ENCODE results near the gene TRAF4. TPM values are rescaled to one million over a fixed set of nuclear protein-coding genes. Genes with fewer than 3 reads are reported as not detected.

The TRAF4 gene
- total RNA-seq, 1 donor from 2014 or later = 3.5 TPM

DNA sequence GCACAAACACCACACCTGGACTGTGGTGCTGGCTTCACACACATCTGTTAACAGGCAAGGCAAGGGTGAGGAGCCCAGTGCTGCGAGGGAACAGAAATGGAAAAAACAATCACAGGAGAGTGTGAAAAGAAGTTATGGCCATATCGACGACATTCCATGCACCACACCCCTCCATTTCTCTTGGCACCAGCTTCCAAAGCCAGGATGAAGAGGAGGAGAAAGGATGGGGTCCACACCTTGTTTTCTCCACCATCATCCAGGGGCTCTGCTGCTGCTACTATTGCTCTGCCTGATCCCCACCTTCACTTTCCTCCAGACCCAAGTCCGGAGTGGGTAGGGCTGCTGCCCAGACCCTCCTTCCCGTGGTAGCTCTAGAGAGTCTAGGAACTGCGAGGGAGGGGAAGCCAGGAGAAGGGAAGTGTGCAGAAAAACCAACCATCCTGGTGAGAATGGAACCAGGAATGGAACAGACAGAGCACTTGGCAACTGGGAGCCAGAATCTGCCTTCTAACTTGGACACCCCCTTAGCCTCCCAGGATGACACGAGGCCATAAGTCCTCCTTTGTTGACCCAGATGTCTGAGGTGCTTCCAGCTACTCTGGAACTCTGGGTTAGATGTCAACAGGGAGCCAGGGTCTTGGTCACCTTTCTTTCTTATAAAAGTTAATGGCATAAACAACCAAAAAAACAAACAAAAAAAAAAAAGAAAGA, 31.0 kb upstream of the TRAF4 start:
- Histone ChIP-seq H3K27me3 (ENCODE audit: low read depth) (peaks cover 14% of the 10 kb centered on the region), H3K36me3 (peaks cover 18% of the 10 kb centered on the region), H3K4me3 (no peak overlapping the region), H3K27ac (replicated peaks) (peak overlapping the region; percentile 95), H3K9me3 (replicated peaks) (no peaks in the 10 kb centered on the region), H3K4me1 (peaks cover 47% of the 10 kb centered on the region)
- no peak for DNase-seq
- intact Hi-C loops (cut with micrococcal nuclease) = no loop called here
- TF ChIP-seq, protein P1, sequence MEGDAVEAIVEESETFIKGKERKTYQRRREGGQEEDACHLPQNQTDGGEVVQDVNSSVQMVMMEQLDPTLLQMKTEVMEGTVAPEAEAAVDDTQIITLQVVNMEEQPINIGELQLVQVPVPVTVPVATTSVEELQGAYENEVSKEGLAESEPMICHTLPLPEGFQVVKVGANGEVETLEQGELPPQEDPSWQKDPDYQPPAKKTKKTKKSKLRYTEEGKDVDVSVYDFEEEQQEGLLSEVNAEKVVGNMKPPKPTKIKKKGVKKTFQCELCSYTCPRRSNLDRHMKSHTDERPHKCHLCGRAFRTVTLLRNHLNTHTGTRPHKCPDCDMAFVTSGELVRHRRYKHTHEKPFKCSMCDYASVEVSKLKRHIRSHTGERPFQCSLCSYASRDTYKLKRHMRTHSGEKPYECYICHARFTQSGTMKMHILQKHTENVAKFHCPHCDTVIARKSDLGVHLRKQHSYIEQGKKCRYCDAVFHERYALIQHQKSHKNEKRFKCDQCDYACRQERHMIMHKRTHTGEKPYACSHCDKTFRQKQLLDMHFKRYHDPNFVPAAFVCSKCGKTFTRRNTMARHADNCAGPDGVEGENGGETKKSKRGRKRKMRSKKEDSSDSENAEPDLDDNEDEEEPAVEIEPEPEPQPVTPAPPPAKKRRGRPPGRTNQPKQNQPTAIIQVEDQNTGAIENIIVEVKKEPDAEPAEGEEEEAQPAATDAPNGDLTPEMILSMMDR (IDR thresholded peaks at IDR 0.05; ENCODE audit: borderline replicate concordance) = no peak

GRCh38 chr17:28714281-28714680, 29.5 kb upstream of the TRAF4 start:
- DNase-seq = no peak
- TF ChIP-seq, protein P1 (IDR thresholded peaks at IDR 0.05; ENCODE audit: borderline replicate concordance) = no peak
- no peak overlapping the region for H3K27ac ChIP-seq (replicated peaks)

GRCh38 chr17:28715217-28715616, 28.6 kb upstream of the TRAF4 start:
- Histone ChIP-seq H3K4me3 (no peak overlapping the region), H3K27me3 (ENCODE audit: low read depth) (peaks cover 19% of the 10 kb centered on the region), H3K9me3 (replicated peaks) (no peaks in the 10 kb centered on the region), H3K27ac (replicated peaks) (no peak overlapping the region), H3K36me3 (peaks cover 18% of the 10 kb centered on the region), H3K4me1 (peaks cover 60% of the 10 kb centered on the region)
- TF ChIP-seq, protein P1 (IDR thresholded peaks at IDR 0.05; ENCODE audit: borderline replicate concordance) = no peak
- intact Hi-C loops (cut with micrococcal nuclease) = no loop called here
- no peak for DNase-seq

More at GRCh38 chr17:28714281-28714680, 29.5 kb upstream of the TRAF4 start:
- Histone ChIP-seq H3K9me3 (replicated peaks) (no peaks in the 10 kb centered on the region), H3K27me3 (ENCODE audit: low read depth) (peaks cover 19% of the 10 kb centered on the region), H3K4me3 (no peak overlapping the region), H3K36me3 (peaks cover 18% of the 10 kb centered on the region), H3K4me1 (peaks cover 61% of the 10 kb centered on the region)
- intact Hi-C loops (cut with micrococcal nuclease) = no loop called here

GRCh38 chr17:28716740-28717577, 26.9 kb upstream of the TRAF4 start:
- Histone ChIP-seq H3K4me1 (peaks cover 66% of the 10 kb centered on the region), H3K4me3 (peak overlapping the region; percentile 82), H3K36me3 (peaks cover 30% of the 10 kb centered on the region), H3K27me3 (ENCODE audit: low read depth) (peaks cover 19% of the 10 kb centered on the region), H3K27ac (replicated peaks) (peak overlapping the region; percentile 86), H3K9me3 (replicated peaks) (no peaks in the 10 kb centered on the region)
- peak; percentile 34 for DNase-seq
- TF ChIP-seq, protein P1 (IDR thresholded peaks at IDR 0.05; ENCODE audit: borderline replicate concordance) = no peak
- intact Hi-C loops (cut with micrococcal nuclease) = no loop called here

DNA sequence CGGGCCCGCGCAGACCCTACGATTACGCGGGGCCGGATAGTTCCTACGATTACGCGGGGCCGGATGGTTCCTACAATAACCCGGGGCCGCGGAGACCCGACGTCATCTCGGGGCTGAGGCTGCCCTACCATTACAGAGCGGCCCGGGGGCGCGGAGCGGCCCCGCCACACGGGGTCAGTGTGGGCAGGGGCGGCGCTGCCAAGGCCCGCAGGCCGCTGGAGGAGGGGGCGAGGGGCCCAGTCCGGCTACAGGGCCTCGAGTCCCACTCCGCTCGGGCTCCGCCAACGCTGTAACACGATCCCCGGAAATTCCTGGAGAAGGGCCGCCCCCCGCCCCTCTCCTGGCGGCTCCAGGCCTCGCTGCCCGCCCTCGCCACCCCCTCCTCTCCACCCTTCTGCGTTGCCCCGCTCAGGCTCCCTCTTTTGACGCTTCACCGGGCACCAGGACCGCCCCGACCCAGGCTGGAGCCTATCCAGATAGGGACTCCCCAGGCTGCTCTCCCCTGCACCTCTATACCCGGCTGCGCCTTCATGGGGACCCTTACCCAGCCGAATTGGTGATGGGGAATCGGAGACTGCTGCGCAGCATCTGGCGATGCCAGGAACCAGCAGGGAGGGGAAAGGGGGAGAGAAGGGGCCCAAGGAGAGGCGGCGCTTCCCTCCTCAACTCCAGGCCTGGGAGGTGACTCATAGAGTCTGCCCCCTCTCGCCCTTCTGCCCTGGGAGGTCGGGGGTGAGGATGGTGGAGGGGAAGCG, 26.1 kb upstream of the TRAF4 start, which contains the start of gene RAB34:
TSS of gene RAB34 (minus strand) at position 291 of the 755 bp plus-strand sequence. CDS start 602 bp downstream, outside the sequence.
- TF ChIP-seq, protein P1 (IDR thresholded peaks at IDR 0.05; ENCODE audit: borderline replicate concordance) = peak; percentile 43
- Histone ChIP-seq H3K27me3 (ENCODE audit: low read depth) (peaks cover 19% of the 10 kb centered on the region), H3K36me3 (peaks cover 38% of the 10 kb centered on the region), H3K9me3 (replicated peaks) (no peaks in the 10 kb centered on the region), H3K4me1 (peaks cover 66% of the 10 kb centered on the region), H3K27ac (replicated peaks) (peak within 1 kb of the TSS; percentile 86), H3K4me3 (peak within 1 kb of the TSS; percentile 82)
- intact Hi-C loops (cut with micrococcal nuclease) = no loop called here
- DNase-seq = peak; percentile 72

Measured in left ventricle myocardium inferior (tissue), 1 donor.